ENCODE results near the gene CTSD. TPM values are rescaled to one million over a fixed set of nuclear protein-coding genes. Genes with fewer than 3 reads are reported as not detected.

Gene CTSD
- polyA plus RNA-seq, 1 donor from 2014 or later = 30.5 TPM

DNA sequence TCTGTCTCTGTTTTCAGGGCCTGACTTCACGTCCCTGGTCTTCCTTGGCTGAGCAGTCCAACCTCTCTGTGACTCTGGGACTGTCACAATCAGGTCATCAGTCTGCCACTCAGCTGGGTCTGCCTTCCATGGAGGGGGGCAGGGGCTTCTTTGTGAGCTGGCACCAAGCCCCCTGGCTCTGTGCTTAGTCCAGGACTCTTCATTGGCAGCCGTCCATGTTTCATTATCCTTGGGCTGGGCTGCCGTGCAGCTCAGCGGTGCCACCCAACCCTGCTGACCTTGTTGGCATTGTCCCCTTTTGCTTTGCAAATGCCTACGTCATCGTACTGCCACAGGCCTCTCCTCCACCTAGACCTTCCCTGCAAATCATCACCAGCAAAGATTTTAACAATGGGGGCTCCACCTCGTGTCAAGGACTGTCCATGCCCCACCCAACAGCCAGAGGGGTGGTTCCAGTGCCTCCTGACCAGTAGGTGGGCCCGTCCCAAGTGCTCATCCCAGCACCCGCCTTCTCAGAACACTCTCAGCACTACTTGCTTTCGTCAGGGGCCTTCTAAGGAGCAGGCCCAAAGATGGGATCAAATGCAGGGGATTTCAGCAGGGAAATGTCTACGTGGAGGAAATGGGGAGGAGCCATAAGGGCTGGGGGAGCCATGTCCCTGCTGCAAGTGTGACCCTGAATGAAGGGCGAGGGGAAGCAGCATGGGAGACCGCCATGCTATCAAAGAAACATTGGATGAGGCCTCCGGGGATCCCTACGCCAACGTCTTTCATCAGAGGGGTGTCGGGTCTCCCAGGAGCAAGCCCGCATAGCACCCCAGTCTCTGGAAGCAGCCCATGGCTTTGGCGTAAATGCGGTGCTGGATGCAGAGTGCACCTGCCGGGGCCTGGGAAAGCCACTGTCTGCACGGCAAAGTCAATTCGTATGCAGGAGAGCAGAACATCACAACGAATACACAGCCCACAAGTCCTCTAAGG is 48.5 kb downstream of the CTSD start:
- no peak overlapping the region for H2AFZ ChIP-seq (ENCODE audit: low read depth, low read length)
- TF ChIP-seq, protein P1, sequence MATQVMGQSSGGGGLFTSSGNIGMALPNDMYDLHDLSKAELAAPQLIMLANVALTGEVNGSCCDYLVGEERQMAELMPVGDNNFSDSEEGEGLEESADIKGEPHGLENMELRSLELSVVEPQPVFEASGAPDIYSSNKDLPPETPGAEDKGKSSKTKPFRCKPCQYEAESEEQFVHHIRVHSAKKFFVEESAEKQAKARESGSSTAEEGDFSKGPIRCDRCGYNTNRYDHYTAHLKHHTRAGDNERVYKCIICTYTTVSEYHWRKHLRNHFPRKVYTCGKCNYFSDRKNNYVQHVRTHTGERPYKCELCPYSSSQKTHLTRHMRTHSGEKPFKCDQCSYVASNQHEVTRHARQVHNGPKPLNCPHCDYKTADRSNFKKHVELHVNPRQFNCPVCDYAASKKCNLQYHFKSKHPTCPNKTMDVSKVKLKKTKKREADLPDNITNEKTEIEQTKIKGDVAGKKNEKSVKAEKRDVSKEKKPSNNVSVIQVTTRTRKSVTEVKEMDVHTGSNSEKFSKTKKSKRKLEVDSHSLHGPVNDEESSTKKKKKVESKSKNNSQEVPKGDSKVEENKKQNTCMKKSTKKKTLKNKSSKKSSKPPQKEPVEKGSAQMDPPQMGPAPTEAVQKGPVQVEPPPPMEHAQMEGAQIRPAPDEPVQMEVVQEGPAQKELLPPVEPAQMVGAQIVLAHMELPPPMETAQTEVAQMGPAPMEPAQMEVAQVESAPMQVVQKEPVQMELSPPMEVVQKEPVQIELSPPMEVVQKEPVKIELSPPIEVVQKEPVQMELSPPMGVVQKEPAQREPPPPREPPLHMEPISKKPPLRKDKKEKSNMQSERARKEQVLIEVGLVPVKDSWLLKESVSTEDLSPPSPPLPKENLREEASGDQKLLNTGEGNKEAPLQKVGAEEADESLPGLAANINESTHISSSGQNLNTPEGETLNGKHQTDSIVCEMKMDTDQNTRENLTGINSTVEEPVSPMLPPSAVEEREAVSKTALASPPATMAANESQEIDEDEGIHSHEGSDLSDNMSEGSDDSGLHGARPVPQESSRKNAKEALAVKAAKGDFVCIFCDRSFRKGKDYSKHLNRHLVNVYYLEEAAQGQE (IDR thresholded peaks at IDR 0.05; ENCODE audit: borderline replicate concordance) = no peak
- H3K27ac ChIP-seq (ENCODE audit: low read length) = no peak overlapping the region
- H3K79me2 ChIP-seq (replicated peaks; ENCODE audit: insufficient read depth, low read length) = no peaks in the 10 kb centered on the region
- no peaks in the 10 kb centered on the region for H3K9me2 ChIP-seq (ENCODE audit: insufficient read depth, low read length)
- H4K20me1 ChIP-seq (ENCODE audit: insufficient read depth) = no peaks in the 10 kb centered on the region
- no peak overlapping the region for H3K4me3 ChIP-seq (ENCODE audit: low read length)
- H3K9ac ChIP-seq (ENCODE audit: low read length) = no peak overlapping the region
- no peaks in the 10 kb centered on the region for H3K27me3 ChIP-seq (ENCODE audit: insufficient read depth, low read depth, low read length)
- H3K9me3 ChIP-seq (ENCODE audit: low read length) = no peaks in the 10 kb centered on the region
- H3K4me2 ChIP-seq (ENCODE audit: low read length) = no peak overlapping the region
- no peaks in the 10 kb centered on the region for H3K36me3 ChIP-seq (ENCODE audit: insufficient read depth, low read length)
- H3F3A ChIP-seq (ENCODE audit: insufficient read depth, low read length, poor library complexity, severe bottlenecking) = no peaks in the 10 kb centered on the region

DNA sequence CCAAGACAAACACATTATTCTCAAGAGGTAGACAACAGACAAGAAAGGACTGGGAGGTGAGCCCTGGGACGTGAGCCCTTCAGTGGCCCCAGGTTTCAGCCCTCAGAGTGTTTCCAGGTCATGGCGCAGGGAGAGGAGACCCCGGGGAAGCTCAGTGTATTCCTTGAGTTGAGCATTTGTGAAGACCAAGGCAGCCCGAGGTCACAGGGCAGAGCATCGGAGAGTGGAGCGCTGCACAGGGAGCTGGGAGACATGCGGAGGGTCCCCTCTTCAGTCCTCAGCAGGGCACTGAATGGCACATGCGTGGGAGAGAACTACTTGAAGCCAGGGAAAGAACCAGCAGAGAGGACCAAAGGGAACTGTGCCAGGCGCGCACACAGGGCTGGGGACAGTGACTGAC is 55.0 kb downstream of the CTSD start:
- Histone ChIP-seq H2AFZ (ENCODE audit: low read depth, low read length) (no peak overlapping the region), H3K27ac (ENCODE audit: low read length) (no peak overlapping the region), H3K36me3 (ENCODE audit: insufficient read depth, low read length) (no peaks in the 10 kb centered on the region), H3K27me3 (ENCODE audit: insufficient read depth, low read depth, low read length) (no peaks in the 10 kb centered on the region), H3K4me2 (ENCODE audit: low read length) (no peak overlapping the region), H3K4me3 (ENCODE audit: low read length) (no peak overlapping the region), H3K9me3 (ENCODE audit: low read length) (no peaks in the 10 kb centered on the region), H3K9me2 (ENCODE audit: insufficient read depth, low read length) (no peaks in the 10 kb centered on the region), H4K20me1 (ENCODE audit: insufficient read depth) (no peaks in the 10 kb centered on the region), H3K9ac (ENCODE audit: low read length) (no peak overlapping the region), H3K79me2 (replicated peaks; ENCODE audit: insufficient read depth, low read length) (no peaks in the 10 kb centered on the region), H3F3A (ENCODE audit: insufficient read depth, low read length, poor library complexity, severe bottlenecking) (no peaks in the 10 kb centered on the region)
- TF ChIP-seq POLR2AphosphoS5 (IDR thresholded peaks at IDR 0.05) = no peak
- no peak for TF ChIP-seq SMC3 (conservative IDR thresholded peaks at IDR 0.05; ENCODE audit: poor library complexity)
- no peak for TF ChIP-seq RAD21 (conservative IDR thresholded peaks at IDR 0.05)
- TF ChIP-seq, protein P2, sequence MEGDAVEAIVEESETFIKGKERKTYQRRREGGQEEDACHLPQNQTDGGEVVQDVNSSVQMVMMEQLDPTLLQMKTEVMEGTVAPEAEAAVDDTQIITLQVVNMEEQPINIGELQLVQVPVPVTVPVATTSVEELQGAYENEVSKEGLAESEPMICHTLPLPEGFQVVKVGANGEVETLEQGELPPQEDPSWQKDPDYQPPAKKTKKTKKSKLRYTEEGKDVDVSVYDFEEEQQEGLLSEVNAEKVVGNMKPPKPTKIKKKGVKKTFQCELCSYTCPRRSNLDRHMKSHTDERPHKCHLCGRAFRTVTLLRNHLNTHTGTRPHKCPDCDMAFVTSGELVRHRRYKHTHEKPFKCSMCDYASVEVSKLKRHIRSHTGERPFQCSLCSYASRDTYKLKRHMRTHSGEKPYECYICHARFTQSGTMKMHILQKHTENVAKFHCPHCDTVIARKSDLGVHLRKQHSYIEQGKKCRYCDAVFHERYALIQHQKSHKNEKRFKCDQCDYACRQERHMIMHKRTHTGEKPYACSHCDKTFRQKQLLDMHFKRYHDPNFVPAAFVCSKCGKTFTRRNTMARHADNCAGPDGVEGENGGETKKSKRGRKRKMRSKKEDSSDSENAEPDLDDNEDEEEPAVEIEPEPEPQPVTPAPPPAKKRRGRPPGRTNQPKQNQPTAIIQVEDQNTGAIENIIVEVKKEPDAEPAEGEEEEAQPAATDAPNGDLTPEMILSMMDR (IDR thresholded peaks at IDR 0.05; ENCODE audit: poor library complexity, severe bottlenecking) = no peak
- TF ChIP-seq EP300 (conservative IDR thresholded peaks at IDR 0.05; ENCODE audit: poor library complexity, severe bottlenecking) = no peak
- no peak for TF ChIP-seq EZH2 (IDR thresholded peaks at IDR 0.05; ENCODE audit: borderline replicate concordance, insufficient read depth, low read length, poor library complexity, severe bottlenecking)
- TF ChIP-seq MXI1 (conservative IDR thresholded peaks at IDR 0.05; ENCODE audit: poor library complexity, severe bottlenecking) = no peak
- no peak for TF ChIP-seq TAF1 (IDR thresholded peaks at IDR 0.05; ENCODE audit: low read depth)
- TF ChIP-seq, protein P1 (IDR thresholded peaks at IDR 0.05; ENCODE audit: borderline replicate concordance) = no peak

Data from neural cell (in vitro differentiated cells).